Pons (tissue), 1 donor: ENCODE results near the gene PLK1.
"Not testable (repeated sequence)": the region's sequence is repeated elsewhere in the genome, so short reads cannot be mapped to it uniquely, and the experiment has no call there.

Source experiments
- DNase-seq: peaks from one replicate; pipeline ENCODE4 v3.0.0-alpha.2; 2016; ENCODE audit warnings: low spot score

Gene PLK1

DNA sequence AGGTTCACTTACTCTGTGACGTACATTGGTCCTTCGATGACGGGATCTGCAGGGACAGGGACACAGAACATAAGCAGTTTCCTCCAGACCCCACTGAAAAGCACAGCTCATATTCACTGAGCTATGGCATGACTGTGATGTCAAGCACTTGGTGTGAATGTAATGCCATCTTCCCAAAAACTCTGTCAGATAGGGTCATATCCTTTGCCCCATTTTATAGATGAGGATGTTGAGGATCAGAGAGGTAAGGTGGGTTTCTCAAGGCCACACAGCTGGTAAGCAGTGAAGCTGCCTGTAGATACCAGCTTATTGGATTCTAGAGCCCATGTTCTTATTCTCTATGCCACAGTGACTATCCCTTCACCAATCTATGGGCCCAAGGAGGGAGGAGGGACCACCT is 31.8 kb downstream of the PLK1 start:
- DNase-seq: no peak

- DNase-seq: no peak
Observed at GRCh38 chr16:23711785-23712184, 33.1 kb downstream of the PLK1 start.

GRCh38 chr16:23712976-23713375 is 34.3 kb downstream of the PLK1 start, which contains the start of gene ERN2:
Gene ERN2 (minus strand): TSS chr16:23713222. CDS start chr16:23713187, 35 bp downstream.
- DNase-seq: no peak

DNA sequence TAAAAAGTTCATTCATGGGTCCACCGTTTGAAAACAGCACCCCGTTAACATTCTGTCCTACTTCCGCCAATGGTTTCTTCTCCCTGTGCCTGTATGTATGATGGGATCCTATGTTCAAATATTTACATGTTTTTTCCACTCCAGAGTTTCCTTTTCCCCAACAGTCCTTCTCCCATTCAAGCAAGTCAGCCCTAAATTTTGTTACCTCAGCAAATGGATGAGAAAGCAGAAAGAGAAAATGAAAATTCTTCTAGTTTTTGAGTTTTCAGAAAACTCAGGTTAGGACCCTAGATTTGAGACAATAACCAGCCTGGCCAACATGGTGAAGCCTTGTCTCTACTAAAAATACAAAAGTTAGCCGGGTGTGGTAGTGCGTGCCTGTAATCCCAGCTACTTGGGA is 37.8 kb downstream of the PLK1 start:
- no peak for DNase-seq

DNA sequence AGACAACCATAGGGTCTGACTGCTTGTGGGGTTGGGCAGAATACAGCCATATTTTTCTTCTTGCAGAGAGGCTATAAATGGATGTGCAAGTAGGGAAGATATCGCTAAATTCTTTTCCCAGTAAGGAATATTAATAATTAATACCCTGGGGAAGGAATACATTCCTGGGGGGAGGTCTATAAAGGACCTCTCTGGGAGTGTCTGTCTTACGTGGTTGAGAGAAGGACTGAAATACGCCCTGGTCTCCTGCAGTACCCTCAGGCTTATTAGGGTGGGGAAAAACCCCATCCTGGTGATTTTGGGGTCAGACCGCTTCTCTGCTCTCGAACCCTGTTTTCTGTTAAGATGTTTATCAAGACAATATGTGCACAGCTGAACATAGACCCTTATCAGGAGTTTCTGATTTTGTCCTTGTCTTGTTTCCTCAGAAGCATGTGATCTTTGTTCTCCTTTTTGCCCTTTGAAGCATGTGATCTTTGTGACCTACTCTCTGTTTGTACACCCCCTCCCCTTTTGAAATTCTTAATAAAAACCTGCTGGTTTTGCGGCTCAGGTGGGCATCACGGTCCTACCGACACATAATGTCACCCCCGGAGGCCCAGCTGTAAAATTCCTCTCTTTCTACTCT is 44.0 kb downstream of the PLK1 start:
- not testable (repeated sequence) for DNase-seq

- DNase-seq: no peak
Observed at GRCh38 chr16:23724096-23724784, 45.6 kb downstream of the PLK1 start.

DNA sequence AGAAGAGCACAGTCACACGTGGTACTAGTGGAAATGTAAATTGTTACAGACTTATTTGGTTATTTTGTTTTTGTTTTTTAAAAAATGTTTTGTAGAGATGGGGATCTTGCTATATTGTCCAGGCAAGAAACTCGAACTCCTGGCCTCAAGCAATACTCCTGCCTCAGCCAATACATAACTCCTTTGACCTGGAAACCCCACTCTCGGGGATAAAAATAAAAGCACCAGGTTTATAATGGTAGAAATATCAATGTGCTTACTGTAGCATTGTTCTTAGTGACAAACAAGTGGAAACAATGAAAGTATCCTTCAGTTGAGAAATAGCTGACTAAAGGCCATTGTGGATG is 46.1 kb downstream of the PLK1 start:
- no peak for DNase-seq

GRCh38 chr16:23726710-23727109 is 48.0 kb downstream of the PLK1 start:
- DNase-seq: no peak

- DNase-seq: no peak
Observed at GRCh38 chr16:23728112-23728477, 49.4 kb downstream of the PLK1 start.

GRCh38 chr16:23729503-23730424 is 51.1 kb downstream of the PLK1 start:
- no peak for DNase-seq

DNA sequence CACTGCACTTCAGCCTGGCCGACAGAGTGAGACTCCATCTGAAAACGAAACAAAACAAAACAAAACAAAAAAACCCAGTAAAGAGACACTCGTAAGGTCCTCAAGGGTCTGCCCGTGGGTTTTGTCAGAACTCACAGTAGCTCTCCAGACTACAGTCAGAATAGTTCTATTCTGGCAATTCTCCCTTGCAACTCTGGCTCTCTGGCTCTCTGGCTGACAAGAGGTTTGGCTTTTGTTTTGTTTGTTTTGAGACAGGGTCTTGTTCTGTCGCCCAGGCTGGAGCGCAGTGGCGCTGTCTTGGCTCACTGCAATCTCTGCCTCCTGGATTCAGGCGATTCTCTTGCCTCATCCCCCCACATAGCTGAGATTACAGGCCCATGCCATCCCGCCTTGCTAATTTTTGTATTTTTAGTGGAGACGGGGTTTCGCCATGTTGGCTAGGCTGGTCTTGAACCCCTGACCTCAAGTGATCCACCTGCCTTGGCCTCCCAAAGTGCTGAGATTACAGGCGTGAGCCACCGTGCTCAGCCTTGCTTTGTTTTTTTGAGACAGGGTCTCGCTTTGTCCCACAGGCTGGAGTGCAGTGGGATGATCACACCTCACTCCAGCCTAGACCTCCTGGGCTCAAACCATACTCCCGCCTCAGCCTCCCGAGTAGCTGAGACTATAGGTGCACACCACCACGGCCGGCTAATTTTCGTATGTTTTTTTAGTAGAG is 55.6 kb downstream of the PLK1 start:
- no peak for DNase-seq

DNA sequence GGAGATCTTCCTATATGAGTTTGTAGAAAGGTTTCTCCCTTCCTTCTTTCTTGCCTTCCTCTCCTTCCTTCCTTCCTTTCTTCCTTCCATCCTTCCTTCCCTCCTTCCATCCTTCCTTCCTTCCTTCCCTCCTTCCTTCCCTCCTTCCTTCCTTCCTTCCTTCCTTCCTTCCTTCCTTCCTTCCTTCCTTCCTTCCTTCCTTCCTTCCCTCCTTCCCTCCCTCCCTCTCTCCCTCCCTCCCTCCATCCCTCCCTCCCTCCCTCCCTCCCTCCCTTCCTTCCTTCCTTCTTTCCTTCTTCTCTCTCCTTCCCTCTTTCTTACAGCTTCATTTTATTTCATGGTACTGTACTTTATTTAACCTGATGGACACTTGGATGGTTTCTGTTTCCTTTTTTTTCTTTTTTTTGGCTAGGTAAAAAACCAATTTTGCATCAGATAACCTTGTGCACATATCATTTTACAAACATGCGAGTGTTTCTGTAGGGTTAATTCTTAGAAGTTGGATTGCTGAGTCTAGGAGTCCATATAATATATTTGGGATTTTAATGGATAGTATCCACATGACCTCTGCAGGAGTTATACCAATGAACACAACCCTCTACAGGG is 58.8 kb downstream of the PLK1 start:
- DNase-seq: not testable (repeated sequence)

- DNase-seq: no peak
Observed at GRCh38 chr16:23739516-23739915, 60.8 kb downstream of the PLK1 start.
